Muscle layer of duodenum (tissue), 2 donors: ENCODE data around the gene HLA-DQA1.

Experiments used
- H3K27ac ChIP-seq: one replicate; pipeline ENCODE4 v1.7.0; 2013; ENCODE audit warnings: mild to moderate bottlenecking, low read length
- H3K27me3 ChIP-seq: one replicate; pipeline ENCODE4 v1.7.0; 2013; ENCODE audit warnings: low read depth, mild to moderate bottlenecking, control low read depth, low read length
- H3K36me3 ChIP-seq, 2 donors: one replicate each; pipeline ENCODE4 v1.7.0; 2013; ENCODE audit warnings: low read length in 2 of 2, control low read depth in 1 of 2, mild to moderate bottlenecking in 1 of 2; ENCODE audit not compliant: insufficient read depth in 2 of 2, control insufficient read depth in 1 of 2
- H3K4me1 ChIP-seq, 2 donors: one replicate each; pipeline ENCODE4 v1.7.0; 2013; ENCODE audit warnings: low read length in 2 of 2, mild to moderate bottlenecking in 2 of 2, control low read depth in 1 of 2, moderate library complexity in 1 of 2; ENCODE audit not compliant: insufficient read depth in 2 of 2, control insufficient read depth in 1 of 2
- H3K4me3 ChIP-seq, 2 donors: one replicate each; pipeline ENCODE4 v1.7.0; 2013; ENCODE audit warnings: low read length in 2 of 2, low read depth in 1 of 2, mild to moderate bottlenecking in 1 of 2
- H3K9me3 ChIP-seq, 2 donors: one replicate each; pipeline ENCODE4 v1.7.0; 2013; ENCODE audit warnings: low read length in 2 of 2, control low read depth in 1 of 2, mild to moderate bottlenecking in 1 of 2; ENCODE audit not compliant: control insufficient read depth in 1 of 2
- donor health status: healthy.

HLA-DQA1 gene

GRCh38 chr6:32684246-32684645 is 47.0 kb downstream of the HLA-DQA1 start:
- H3K36me3 ChIP-seq, result no peaks in the 10 kb centered on the region
- no peaks in the 10 kb centered on the region for H3K9me3 ChIP-seq
- no peaks in the 10 kb centered on the region for H3K4me1 ChIP-seq
- no peak overlapping the region for H3K27ac ChIP-seq
- H3K27me3 ChIP-seq, result no peaks in the 10 kb centered on the region
- H3K4me3 ChIP-seq, result no peak overlapping the region

GRCh38 chr6:32685603-32686002 is 48.4 kb downstream of the HLA-DQA1 start:
- Histone ChIP-seq H3K4me1 (no peaks in the 10 kb centered on the region), H3K27ac (no peak overlapping the region), H3K9me3 (no peaks in the 10 kb centered on the region), H3K4me3 (no peak overlapping the region), H3K27me3 (no peaks in the 10 kb centered on the region), H3K36me3 (no peaks in the 10 kb centered on the region)

DNA sequence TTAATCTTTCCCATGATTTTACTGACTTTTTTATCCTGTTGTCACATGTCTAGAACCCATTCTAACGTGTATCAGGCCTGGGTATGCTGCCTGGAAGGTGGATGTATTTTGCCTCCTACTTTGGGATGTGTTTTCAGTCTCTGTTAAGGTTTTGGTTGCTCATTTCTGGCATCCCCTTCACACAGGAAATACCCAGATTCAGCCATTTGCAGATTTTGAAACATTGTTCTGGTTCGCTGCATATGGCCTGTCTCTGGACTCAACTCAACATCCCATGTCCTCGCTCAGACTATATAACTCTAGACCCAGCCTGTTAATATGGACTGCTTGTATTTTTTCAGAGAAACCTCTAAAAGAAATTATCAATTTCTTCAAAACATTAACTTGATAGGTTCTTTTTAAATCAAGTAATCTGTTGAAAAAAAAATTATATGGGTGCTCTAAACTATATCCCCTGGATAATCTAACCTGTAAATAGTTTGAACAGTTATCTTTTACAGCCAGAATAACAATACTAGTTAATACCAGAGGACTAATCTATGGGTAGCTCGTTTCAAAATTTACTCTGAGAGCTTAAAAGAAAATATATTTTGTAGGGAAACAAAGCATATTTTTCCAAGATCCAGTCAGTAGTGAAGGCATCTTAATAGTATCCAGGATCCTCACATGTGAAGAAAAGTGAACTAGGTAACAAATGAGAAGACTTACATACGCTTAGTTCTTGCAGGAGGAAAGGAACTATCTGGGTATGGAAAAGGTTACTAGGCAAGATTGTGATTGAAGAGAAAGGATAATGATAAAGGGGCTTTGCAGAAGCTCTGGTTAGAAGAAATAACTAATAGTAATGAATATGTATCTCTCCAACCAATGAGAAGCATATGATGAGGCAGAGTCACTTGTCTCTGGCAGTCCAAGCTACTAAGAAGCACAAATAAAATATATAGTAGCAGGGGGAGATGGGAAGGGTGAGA is 52.6 kb downstream of the HLA-DQA1 start:
- H3K27ac ChIP-seq, result no peak overlapping the region
- no peaks in the 10 kb centered on the region for H3K36me3 ChIP-seq

GRCh38 chr6:32692019-32692418 is 54.8 kb downstream of the HLA-DQA1 start:
- Histone ChIP-seq H3K27me3 (no peaks in the 10 kb centered on the region), H3K9me3 (no peaks in the 10 kb centered on the region), H3K36me3 (no peaks in the 10 kb centered on the region), H3K4me3 (no peak overlapping the region), H3K4me1 (no peaks in the 10 kb centered on the region), H3K27ac (no peak overlapping the region)

More for the DNA sequence above, 52.6 kb downstream of the HLA-DQA1 start:
- Histone ChIP-seq H3K4me3 (no peak overlapping the region), H3K9me3 (no peaks in the 10 kb centered on the region), H3K4me1 (no peaks in the 10 kb centered on the region), H3K27me3 (no peaks in the 10 kb centered on the region)
